DND-41 (cell line): ENCODE data around the gene PROSER1.

Experiments used
- EZH2 ChIP-seq: IDR thresholded peaks from 3 replicates; pipeline ENCODE4 v1.6.1; 2012; ENCODE audit warnings: borderline replicate concordance, low read depth, mild to moderate bottlenecking, moderate library complexity, low read length, inconsistent platforms; ENCODE audit not compliant: severe bottlenecking
- TF ChIP-seq, protein P1 (sequence below): IDR thresholded peaks from 2 replicates; pipeline ENCODE4 v1.5.1; 2012; ENCODE audit warnings: borderline replicate concordance, low read length, moderate library complexity, mild to moderate bottlenecking; ENCODE audit not compliant: poor library complexity, severe bottlenecking; ENCODE audit errors: extremely low read depth

DNA sequence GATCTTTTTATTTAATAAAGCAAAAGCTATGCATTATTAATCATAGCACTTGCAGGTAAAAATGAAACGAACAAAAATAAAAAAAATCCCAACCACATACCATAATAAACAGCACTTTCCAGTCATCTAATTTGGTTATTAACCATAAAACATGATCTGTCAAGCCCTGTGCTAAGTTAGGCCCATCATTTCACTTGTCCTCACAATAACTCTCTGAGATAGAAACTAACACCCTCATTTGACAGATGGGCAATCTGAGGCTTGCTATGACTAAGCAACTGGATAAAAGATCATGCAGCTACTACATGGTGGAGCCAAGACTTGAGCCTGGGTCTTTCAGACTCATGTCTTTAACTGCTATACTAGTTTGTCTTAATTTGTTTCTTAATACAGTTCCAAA lies 21.8 kb downstream of the PROSER1 start:
- TF ChIP-seq EZH2, result no peak
- TF ChIP-seq, protein P1, sequence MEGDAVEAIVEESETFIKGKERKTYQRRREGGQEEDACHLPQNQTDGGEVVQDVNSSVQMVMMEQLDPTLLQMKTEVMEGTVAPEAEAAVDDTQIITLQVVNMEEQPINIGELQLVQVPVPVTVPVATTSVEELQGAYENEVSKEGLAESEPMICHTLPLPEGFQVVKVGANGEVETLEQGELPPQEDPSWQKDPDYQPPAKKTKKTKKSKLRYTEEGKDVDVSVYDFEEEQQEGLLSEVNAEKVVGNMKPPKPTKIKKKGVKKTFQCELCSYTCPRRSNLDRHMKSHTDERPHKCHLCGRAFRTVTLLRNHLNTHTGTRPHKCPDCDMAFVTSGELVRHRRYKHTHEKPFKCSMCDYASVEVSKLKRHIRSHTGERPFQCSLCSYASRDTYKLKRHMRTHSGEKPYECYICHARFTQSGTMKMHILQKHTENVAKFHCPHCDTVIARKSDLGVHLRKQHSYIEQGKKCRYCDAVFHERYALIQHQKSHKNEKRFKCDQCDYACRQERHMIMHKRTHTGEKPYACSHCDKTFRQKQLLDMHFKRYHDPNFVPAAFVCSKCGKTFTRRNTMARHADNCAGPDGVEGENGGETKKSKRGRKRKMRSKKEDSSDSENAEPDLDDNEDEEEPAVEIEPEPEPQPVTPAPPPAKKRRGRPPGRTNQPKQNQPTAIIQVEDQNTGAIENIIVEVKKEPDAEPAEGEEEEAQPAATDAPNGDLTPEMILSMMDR, result no peak
